ENCODE data around the gene E2F1. TPM values are rescaled to one million over a fixed set of nuclear protein-coding genes. Genes with fewer than 3 reads are reported as not detected.
"Not testable (repeated sequence)": the region's sequence is repeated elsewhere in the genome, so short reads cannot be mapped to it uniquely, and the experiment has no call there.

The E2F1 gene
- total RNA-seq, 1 experiment from 2014 or later: 17.0 TPM

DNA sequence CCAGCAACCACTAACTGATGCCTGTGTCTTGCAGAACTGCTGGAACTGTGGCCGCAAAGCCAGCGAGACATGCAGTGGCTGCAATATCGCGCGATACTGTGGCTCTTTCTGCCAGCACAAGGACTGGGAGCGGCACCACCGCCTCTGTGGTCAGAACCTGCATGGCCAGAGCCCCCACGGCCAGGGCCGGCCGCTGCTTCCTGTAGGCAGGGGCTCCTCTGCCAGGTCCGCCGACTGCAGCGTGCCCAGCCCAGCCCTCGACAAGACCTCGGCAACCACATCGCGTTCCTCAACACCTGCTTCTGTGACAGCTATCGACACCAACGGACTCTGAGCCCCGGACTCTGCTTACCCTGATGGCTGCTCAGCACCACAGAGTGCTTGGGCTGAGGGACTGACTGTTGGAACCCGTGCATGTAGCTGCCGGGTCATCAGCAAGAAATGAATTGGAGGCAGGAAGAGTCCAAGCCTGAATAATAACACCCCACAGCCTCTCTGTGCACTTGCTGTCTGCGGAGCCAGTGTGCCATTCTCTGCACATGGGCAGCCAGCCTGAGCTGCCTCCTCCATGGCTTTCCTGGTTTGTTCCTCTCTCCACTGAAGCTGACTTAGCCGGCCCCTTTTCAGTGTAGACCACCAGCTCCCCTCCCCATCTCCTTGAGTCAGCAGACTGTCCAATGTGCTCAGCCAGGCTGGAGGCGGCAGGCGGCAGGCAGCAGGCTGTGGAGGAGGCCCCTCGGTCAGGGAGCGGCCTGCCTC is 41.7 kb downstream of the E2F1 start:
- no peak for DNase-seq (ENCODE audit: low spot score)

DNA sequence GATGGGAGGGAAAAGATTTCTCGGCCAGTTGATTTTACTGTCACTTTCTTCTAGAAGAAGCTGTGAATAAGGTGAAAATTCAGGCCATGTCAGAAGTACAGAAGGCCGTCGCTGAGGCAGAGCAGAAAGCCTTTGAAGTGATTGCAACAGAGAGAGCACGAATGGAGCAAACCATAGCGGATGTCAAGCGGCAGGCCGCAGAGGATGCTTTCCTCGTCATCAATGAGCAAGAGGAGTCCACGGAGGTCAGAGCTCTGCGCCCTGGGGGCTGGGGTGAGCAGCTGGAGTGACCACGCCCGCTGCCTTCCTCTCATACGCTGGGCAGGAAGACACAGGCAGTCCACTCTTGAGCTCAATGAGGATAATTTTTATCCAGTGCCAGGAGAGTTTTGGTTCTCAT is 45.9 kb downstream of the E2F1 start:
- DNase-seq (ENCODE audit: low spot score): no peak

DNA sequence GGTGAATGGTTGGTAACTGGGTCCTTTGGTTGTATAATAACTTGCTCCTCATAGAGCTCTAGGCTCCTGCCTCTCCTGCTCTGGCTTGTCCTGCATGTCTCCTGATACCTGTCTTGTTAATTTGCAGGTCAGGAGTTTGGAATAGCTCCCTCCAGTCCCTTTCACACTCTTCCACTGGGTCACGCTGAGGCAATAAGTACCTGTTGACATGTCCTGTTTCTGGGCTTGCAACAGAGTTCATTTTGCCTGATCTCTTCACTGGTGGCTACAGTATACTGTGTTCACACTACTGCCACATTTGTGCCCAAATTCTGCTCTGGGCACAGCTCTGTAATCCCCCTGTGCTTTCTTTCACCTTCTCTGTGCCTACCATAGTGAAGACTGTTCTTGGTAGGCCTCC is 49.4 kb downstream of the E2F1 start:
- no peak for DNase-seq (ENCODE audit: low spot score)

DNA sequence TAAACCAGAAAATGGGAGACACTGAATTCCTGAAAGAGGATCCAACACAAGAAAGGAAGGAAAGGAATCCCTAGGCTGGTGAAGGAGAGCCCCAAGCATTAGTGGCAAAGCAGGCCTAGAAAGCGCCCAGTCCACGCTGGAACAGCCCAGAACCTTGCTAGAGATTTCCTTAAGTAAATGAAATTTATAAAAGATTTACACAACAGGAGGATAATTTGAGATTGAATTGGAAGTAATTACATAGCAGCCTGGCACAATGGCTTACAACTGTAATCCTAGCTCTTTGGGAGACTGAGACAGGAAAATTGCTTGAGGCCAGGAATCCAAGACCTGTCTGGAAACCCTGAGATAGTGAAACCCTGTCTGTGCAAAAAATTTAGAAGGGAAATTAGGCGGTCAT is 50.8 kb downstream of the E2F1 start:
- DNase-seq (ENCODE audit: low spot score): no peak

DNA sequence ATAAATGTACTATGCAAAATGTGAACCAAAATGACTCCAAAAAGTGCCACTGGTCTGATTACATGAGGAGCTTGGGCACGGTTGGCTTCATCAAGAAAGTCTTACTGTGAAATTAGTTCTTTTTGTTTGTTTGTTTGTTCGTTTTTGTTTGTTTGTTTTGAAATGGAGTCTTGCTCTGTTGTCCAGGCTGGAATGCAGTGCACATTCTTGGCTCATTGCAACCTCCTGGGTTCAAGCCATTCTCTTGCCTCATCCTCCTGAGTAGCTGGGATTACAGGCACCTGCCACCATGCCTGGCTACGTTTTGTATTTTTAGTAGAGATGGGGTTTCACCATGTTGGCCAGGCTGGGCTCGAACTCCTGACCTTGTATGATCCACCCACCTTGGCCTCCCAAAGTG is 54.3 kb downstream of the E2F1 start:
- not testable (repeated sequence) for DNase-seq (ENCODE audit: low spot score)

DNA sequence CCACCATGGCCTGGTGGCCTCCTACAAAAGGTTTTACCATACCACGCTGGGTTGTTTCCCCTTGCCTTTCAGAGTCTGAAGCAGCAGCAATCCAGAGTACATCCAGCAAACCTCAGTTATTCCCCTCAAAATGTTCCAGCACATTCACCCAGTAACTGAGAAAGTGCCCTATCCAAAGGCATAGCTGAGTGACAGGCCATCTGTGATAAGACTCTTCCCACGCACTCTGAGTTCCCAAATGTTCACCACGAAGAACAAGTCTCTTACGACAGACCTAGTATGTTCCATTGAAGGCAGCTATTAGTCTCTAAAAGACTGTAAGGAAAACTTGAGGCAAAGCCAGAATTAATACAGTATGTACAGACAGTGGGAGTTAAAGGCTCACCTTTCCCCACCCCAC is 55.7 kb downstream of the E2F1 start:
- no peak for DNase-seq (ENCODE audit: low spot score)

DNA sequence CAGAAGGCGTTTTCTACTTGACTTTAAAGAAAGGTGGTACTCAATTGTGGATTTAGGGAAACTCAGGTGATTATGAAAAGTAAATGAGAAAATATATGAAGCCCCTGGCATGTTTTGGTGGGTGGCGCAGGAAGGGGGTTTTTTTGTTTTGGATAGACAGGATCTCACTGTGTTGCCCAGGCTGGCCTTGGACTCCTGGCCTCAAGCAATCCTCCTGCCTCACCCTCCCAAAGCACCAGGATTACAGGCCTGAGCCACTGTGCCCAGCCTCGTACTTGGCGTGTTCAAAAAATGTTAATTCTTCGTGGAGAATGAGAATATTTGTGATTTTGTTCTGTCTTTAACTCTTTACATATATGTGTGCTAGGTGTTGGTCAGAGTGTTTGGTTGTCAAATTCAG is 56.2 kb downstream of the E2F1 start:
- DNase-seq (ENCODE audit: low spot score): no peak

DNA sequence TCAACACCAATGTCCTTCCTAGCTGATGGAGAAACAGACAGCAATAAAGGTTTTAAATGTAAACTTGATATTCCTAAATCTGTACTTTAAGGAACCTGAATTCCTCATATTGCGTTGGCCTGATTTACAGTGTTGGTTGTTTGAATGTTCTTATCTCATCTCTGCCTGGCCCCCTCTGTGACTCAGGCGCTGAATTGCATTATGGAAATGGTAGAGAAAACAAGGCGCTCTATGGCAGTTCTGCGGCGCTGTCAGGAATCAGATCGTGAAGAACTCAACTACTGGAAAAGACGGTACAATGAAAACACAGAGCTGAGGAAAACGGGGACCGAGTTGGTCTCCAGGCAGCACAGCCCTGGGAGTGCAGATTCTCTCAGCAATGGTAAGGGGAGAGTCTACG is 56.7 kb downstream of the E2F1 start:
- DNase-seq (ENCODE audit: low spot score): no peak

DNA sequence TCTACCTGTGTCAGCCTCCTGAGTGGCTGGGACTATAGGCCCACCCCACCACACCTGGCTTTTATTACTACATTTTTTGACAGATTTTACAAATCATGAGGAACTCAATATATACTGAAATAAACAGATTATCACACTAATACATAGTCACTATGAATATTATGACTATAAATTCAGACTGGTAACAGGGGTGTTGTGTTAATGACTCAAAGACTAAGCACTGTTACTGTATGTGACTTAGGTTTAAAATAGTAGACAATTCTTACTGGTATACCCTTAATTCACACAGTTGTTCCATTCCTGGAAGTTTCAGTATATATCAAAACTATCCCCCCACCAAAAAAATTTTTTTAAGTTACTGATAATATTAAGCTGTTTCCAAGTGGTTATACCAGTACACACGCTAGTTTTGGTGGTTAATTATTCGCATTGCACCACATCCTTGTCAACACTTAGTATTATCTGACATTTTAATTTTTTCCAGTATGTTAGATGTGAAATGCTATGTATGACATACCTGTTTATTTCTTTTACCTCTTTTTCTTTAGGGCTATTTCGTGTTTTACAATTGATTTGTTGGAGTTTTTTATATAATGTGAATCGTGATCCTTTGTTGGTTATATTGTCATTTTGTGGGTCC is 58.5 kb downstream of the E2F1 start:
- DNase-seq (ENCODE audit: low spot score): no peak

DNA sequence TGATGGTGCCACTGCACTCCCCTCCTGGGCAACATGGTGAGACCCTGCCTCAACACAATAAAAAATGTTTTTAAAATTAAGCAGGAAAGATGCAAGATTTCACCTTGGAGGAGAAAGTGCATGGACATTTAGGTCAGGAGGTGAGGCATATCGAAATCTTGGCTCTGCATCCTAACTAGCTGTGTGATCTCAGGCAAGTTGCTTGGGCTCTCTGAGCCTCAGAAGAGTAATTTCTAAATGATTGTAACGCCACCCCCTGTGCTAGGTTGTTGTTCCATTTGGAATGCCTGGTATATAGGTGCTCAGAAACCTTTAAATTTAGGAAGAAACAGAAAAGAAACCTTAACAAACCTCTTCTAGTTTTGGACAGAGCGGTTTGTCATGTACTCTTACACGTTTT is 60.0 kb downstream of the E2F1 start:
- DNase-seq (ENCODE audit: low spot score): no peak

Other genes starting within 250 kb of the E2F1 start
- 9.2 and 12.5 TPM in 2 replicates for gene SNTA1, start 242.6 kb downstream of the E2F1 start, total RNA-seq (2014; rRNA removed; shearing (Covaris generic))
- gene CBFA2T2, start 196.3 kb downstream of the E2F1 start, total RNA-seq (2014; rRNA removed; shearing (Covaris generic)): 3.6 and 4.7 TPM in 2 replicates
- not detected in 2 replicates for gene C20orf144, start 24.1 kb downstream of the E2F1 start, total RNA-seq (2014; rRNA removed; shearing (Covaris generic))
- not detected in 2 replicates for gene ACTL10, start 19.4 kb downstream of the E2F1 start, total RNA-seq (2014; rRNA removed; shearing (Covaris generic))
- gene NECAB3, start 12.0 kb downstream of the E2F1 start, total RNA-seq (2014; rRNA removed; shearing (Covaris generic)): 15.8 and 22.5 TPM in 2 replicates
- 2.5 TPM in 2 replicates for gene PXMP4, start 33.9 kb upstream of the E2F1 start, total RNA-seq (2014; rRNA removed; shearing (Covaris generic))
- gene ZNF341, start 45.6 kb upstream of the E2F1 start, total RNA-seq (2014; rRNA removed; shearing (Covaris generic)): 0.68 and 0.81 TPM in 2 replicates
- gene CHMP4B, start 125.0 kb upstream of the E2F1 start, total RNA-seq (2014; rRNA removed; shearing (Covaris generic)): 25.7 and 36.2 TPM in 2 replicates

Data from H4 (cell line).